Measurements from ENCODE around the gene CCNJL.

DNA sequence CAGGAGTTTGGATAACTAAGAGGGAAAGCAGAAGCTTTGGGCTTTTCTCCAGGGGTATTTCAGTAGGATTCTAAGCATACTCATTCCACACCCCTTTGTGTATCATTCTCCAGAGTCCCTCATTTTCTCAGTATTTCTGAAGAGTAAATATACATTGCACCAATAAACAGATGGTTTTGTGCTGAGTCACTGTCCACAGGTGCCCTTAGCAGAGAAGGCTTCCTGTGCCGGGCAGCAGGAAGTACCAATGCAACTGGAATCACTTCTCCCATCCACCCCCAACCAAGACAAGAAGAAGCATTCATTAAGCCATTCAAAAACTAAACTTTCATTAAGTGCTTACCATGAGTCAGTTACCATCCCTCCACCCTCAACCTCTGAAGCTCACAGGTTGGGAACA is 3.6 kb upstream of the CCNJL start:
- TF ChIP-seq EZH2phosphoT487 (IDR thresholded peaks at IDR 0.05; ENCODE audit: low read depth, severe bottlenecking, unreplicated experiment) (no peak), CTCF (IDR thresholded peaks at IDR 0.05; ENCODE audit: poor library complexity) (no peak), EZH2 (IDR thresholded peaks at IDR 0.05; ENCODE audit: borderline replicate concordance) (no peak)

Measured in hepatocyte (in vitro differentiated cells).